Measurements from ENCODE around the gene ZC3H4.

The ZC3H4 gene

GRCh38 chr19:47073574-47073973 is 40.0 kb downstream of the ZC3H4 start:
- Histone ChIP-seq H2AFZ (ENCODE audit: insufficient read depth, low read length, poor library complexity) (no peak overlapping the region), H3K4me1 (ENCODE audit: control insufficient read depth in 1 of 2, insufficient read depth in 2 of 2, low read length in 2 of 2) (no peaks in the 10 kb centered on the region), H2BK12ac (ENCODE audit: low read length) (no peak overlapping the region), H3K79me1 (ENCODE audit: low read length) (no peaks in the 10 kb centered on the region), H2BK5ac (ENCODE audit: low read depth, low read length, poor library complexity) (no peak overlapping the region), H3K18ac (ENCODE audit: low read length) (no peak overlapping the region), H3K4me3 (ENCODE audit: low read depth, low read length) (no peak overlapping the region), H3K9ac (ENCODE audit: low read length) (no peak overlapping the region), H3K4me2 (ENCODE audit: low read length) (no peak overlapping the region), H3K27me3 (ENCODE audit: insufficient read depth, low read length) (no peaks in the 10 kb centered on the region), H3K79me2 (ENCODE audit: control insufficient read depth, insufficient read depth, low read length, poor library complexity) (no peaks in the 10 kb centered on the region), H4K12ac (ENCODE audit: low read depth, low read length) (no peak overlapping the region), H4K91ac (ENCODE audit: low read depth, low read length) (no peak overlapping the region), H3K23ac (ENCODE audit: low read length) (no peak overlapping the region), H3K27ac (ENCODE audit: low read depth, low read length) (no peak overlapping the region), H2BK120ac (ENCODE audit: insufficient read depth, low read length, poor library complexity) (no peak overlapping the region), H4K8ac (ENCODE audit: low read depth, low read length) (no peak overlapping the region), H3K9me3 (ENCODE audit: insufficient read depth, low read depth, low read length) (peaks cover 1% of the 10 kb centered on the region), H2AK5ac (ENCODE audit: low read length) (no peak overlapping the region), H3K14ac (ENCODE audit: low read length) (no peak overlapping the region), H3K4ac (ENCODE audit: low read depth, low read length) (no peak overlapping the region), H3K36me3 (ENCODE audit: control insufficient read depth in 1 of 2, insufficient read depth in 2 of 2, low read length in 2 of 2) (peaks cover 66 to 71% of the 10 kb centered on the region in 2 experiments)
- no peak for DNase-seq
- no CpG with 5 or more reads among the region's 10 CpGs for WGBS (ENCODE audit: extremely low coverage, insufficient coverage, insufficient read length)

- Histone ChIP-seq H4K91ac (ENCODE audit: low read depth, low read length) (no peak overlapping the region), H3K9me3 (ENCODE audit: insufficient read depth, low read depth, low read length) (peaks cover 1% of the 10 kb centered on the region)
These were observed 41.3 kb downstream of the ZC3H4 start for GRCh38 chr19:47072323-47072722.

GRCh38 chr19:47071731-47072130 is 41.8 kb downstream of the ZC3H4 start:
- no peak overlapping the region for H3K4ac ChIP-seq (ENCODE audit: low read depth, low read length)
- no peak overlapping the region for H2BK12ac ChIP-seq (ENCODE audit: low read length)
- H3K9me3 ChIP-seq (ENCODE audit: insufficient read depth, low read depth, low read length), result peaks cover 1% of the 10 kb centered on the region
- H3K18ac ChIP-seq (ENCODE audit: low read length), result no peak overlapping the region
- H3K79me1 ChIP-seq (ENCODE audit: low read length), result no peaks in the 10 kb centered on the region
- DNase-seq, result no peak
- no peaks in the 10 kb centered on the region for H3K79me2 ChIP-seq (ENCODE audit: control insufficient read depth, insufficient read depth, low read length, poor library complexity)
- no peak overlapping the region for H2AK5ac ChIP-seq (ENCODE audit: low read length)
- no peak overlapping the region for H3K9ac ChIP-seq (ENCODE audit: low read length)
- H4K12ac ChIP-seq (ENCODE audit: low read depth, low read length), result no peak overlapping the region
- H3K27me3 ChIP-seq (ENCODE audit: insufficient read depth, low read length), result no peaks in the 10 kb centered on the region
- H2BK120ac ChIP-seq (ENCODE audit: insufficient read depth, low read length, poor library complexity), result no peak overlapping the region
- no peak overlapping the region for H4K8ac ChIP-seq (ENCODE audit: low read depth, low read length)
- no peak overlapping the region for H2AFZ ChIP-seq (ENCODE audit: insufficient read depth, low read length, poor library complexity)
- no CpG with 5 or more reads among the region's 12 CpGs for WGBS (ENCODE audit: extremely low coverage, insufficient coverage, insufficient read length)
- H4K91ac ChIP-seq (ENCODE audit: low read depth, low read length), result no peak overlapping the region
- H3K4me3 ChIP-seq (ENCODE audit: low read depth, low read length), result no peak overlapping the region
- H3K14ac ChIP-seq (ENCODE audit: low read length), result no peak overlapping the region
- H3K4me2 ChIP-seq (ENCODE audit: low read length), result no peak overlapping the region
- no peaks in the 10 kb centered on the region for H3K4me1 ChIP-seq (ENCODE audit: control insufficient read depth in 1 of 2, insufficient read depth in 2 of 2, low read length in 2 of 2)
- no peak overlapping the region for H3K23ac ChIP-seq (ENCODE audit: low read length)
- no peak overlapping the region for H3K27ac ChIP-seq (ENCODE audit: low read depth, low read length)
- no peak overlapping the region for H2BK5ac ChIP-seq (ENCODE audit: low read depth, low read length, poor library complexity)
- H3K36me3 ChIP-seq (ENCODE audit: control insufficient read depth in 1 of 2, insufficient read depth in 2 of 2, low read length in 2 of 2), result peaks cover 78 to 81% of the 10 kb centered on the region in 2 experiments

More at GRCh38 chr19:47072323-47072722, 41.3 kb downstream of the ZC3H4 start:
- Histone ChIP-seq H3K4me1 (ENCODE audit: control insufficient read depth in 1 of 2, insufficient read depth in 2 of 2, low read length in 2 of 2) (no peaks in the 10 kb centered on the region), H3K27ac (ENCODE audit: low read depth, low read length) (no peak overlapping the region), H3K27me3 (ENCODE audit: insufficient read depth, low read length) (no peaks in the 10 kb centered on the region), H3K9ac (ENCODE audit: low read length) (no peak overlapping the region), H3K14ac (ENCODE audit: low read length) (no peak overlapping the region), H2AFZ (ENCODE audit: insufficient read depth, low read length, poor library complexity) (no peak overlapping the region), H4K8ac (ENCODE audit: low read depth, low read length) (no peak overlapping the region), H3K23ac (ENCODE audit: low read length) (no peak overlapping the region), H2BK12ac (ENCODE audit: low read length) (no peak overlapping the region), H3K4ac (ENCODE audit: low read depth, low read length) (no peak overlapping the region), H3K79me1 (ENCODE audit: low read length) (no peaks in the 10 kb centered on the region), H3K4me3 (ENCODE audit: low read depth, low read length) (no peak overlapping the region), H2BK120ac (ENCODE audit: insufficient read depth, low read length, poor library complexity) (no peak overlapping the region), H3K36me3 (ENCODE audit: control insufficient read depth in 1 of 2, insufficient read depth in 2 of 2, low read length in 2 of 2) (peaks cover 76 to 77% of the 10 kb centered on the region in 2 experiments), H3K4me2 (ENCODE audit: low read length) (no peak overlapping the region), H2AK5ac (ENCODE audit: low read length) (no peak overlapping the region), H4K12ac (ENCODE audit: low read depth, low read length) (no peak overlapping the region), H3K79me2 (ENCODE audit: control insufficient read depth, insufficient read depth, low read length, poor library complexity) (no peaks in the 10 kb centered on the region), H3K18ac (ENCODE audit: low read length) (no peak overlapping the region), H2BK5ac (ENCODE audit: low read depth, low read length, poor library complexity) (no peak overlapping the region)
- DNase-seq, result no peak
- WGBS (ENCODE audit: extremely low coverage, insufficient coverage, insufficient read length), result no CpG with 5 or more reads among the region's 17 CpGs

GRCh38 chr19:47070756-47071155 is 42.8 kb downstream of the ZC3H4 start:
- no peak for DNase-seq
- no peak overlapping the region for H3K9ac ChIP-seq (ENCODE audit: low read length)
- no peak overlapping the region for H4K91ac ChIP-seq (ENCODE audit: low read depth, low read length)
- no peak overlapping the region for H2BK120ac ChIP-seq (ENCODE audit: insufficient read depth, low read length, poor library complexity)
- no peaks in the 10 kb centered on the region for H3K79me1 ChIP-seq (ENCODE audit: low read length)
- H3K14ac ChIP-seq (ENCODE audit: low read length), result no peak overlapping the region
- H4K8ac ChIP-seq (ENCODE audit: low read depth, low read length), result no peak overlapping the region
- H3K4me3 ChIP-seq (ENCODE audit: low read depth, low read length), result no peak overlapping the region
- H3K9me3 ChIP-seq (ENCODE audit: insufficient read depth, low read depth, low read length), result peaks cover 1% of the 10 kb centered on the region
- H3K36me3 ChIP-seq (ENCODE audit: control insufficient read depth in 1 of 2, insufficient read depth in 2 of 2, low read length in 2 of 2), result peaks cover 79 to 80% of the 10 kb centered on the region in 2 experiments
- H3K4me1 ChIP-seq (ENCODE audit: control insufficient read depth in 1 of 2, insufficient read depth in 2 of 2, low read length in 2 of 2), result no peaks in the 10 kb centered on the region
- H2AFZ ChIP-seq (ENCODE audit: insufficient read depth, low read length, poor library complexity), result no peak overlapping the region
- H3K4ac ChIP-seq (ENCODE audit: low read depth, low read length), result no peak overlapping the region
- no CpG with 5 or more reads among the region's 18 CpGs for WGBS (ENCODE audit: extremely low coverage, insufficient coverage, insufficient read length)
- H2BK5ac ChIP-seq (ENCODE audit: low read depth, low read length, poor library complexity), result no peak overlapping the region
- H3K4me2 ChIP-seq (ENCODE audit: low read length), result no peak overlapping the region
- no peak overlapping the region for H4K12ac ChIP-seq (ENCODE audit: low read depth, low read length)
- H3K27ac ChIP-seq (ENCODE audit: low read depth, low read length), result no peak overlapping the region
- H3K23ac ChIP-seq (ENCODE audit: low read length), result no peak overlapping the region
- no peak overlapping the region for H3K18ac ChIP-seq (ENCODE audit: low read length)
- H2BK12ac ChIP-seq (ENCODE audit: low read length), result no peak overlapping the region
- no peaks in the 10 kb centered on the region for H3K27me3 ChIP-seq (ENCODE audit: insufficient read depth, low read length)
- H2AK5ac ChIP-seq (ENCODE audit: low read length), result no peak overlapping the region
- H3K79me2 ChIP-seq (ENCODE audit: control insufficient read depth, insufficient read depth, low read length, poor library complexity), result no peaks in the 10 kb centered on the region

Data from trophoblast cell (in vitro differentiated cells and primary cell).